ENCODE data around the gene ENG.

- TF ChIP-seq, protein P1, sequence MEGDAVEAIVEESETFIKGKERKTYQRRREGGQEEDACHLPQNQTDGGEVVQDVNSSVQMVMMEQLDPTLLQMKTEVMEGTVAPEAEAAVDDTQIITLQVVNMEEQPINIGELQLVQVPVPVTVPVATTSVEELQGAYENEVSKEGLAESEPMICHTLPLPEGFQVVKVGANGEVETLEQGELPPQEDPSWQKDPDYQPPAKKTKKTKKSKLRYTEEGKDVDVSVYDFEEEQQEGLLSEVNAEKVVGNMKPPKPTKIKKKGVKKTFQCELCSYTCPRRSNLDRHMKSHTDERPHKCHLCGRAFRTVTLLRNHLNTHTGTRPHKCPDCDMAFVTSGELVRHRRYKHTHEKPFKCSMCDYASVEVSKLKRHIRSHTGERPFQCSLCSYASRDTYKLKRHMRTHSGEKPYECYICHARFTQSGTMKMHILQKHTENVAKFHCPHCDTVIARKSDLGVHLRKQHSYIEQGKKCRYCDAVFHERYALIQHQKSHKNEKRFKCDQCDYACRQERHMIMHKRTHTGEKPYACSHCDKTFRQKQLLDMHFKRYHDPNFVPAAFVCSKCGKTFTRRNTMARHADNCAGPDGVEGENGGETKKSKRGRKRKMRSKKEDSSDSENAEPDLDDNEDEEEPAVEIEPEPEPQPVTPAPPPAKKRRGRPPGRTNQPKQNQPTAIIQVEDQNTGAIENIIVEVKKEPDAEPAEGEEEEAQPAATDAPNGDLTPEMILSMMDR (IDR thresholded peaks at IDR 0.05) = no peak
- TF ChIP-seq POLR2A (IDR thresholded peaks at IDR 0.05) = no peak
Measured at GRCh38 chr9:127870887-127871286, 16.4 kb upstream of the ENG start.

Measured in stomach (tissue), 4 donors.